Lower lobe of right lung (tissue), 2 donors: ENCODE measurements around the gene HUS1B. TPM values are rescaled to one million over a fixed set of nuclear protein-coding genes. Genes with fewer than 3 reads are reported as not detected.
A peak's percentile ranks its signal among the peaks of the same experiment; 100 is the strongest.

Experiments
- ATAC-seq, 2 donors: fragments of 200-7000 bp; cut with Tn5 transposase; one replicate each; pipeline ENCODE4 v1.9.1; 2020 to 2022; ENCODE audit warnings: mild to moderate bottlenecking in 2 of 2, moderate library complexity in 2 of 2
- DNase-seq: peaks from one replicate; pipeline ENCODE4 v3.0.0-alpha.2; 2020
- H3K27ac ChIP-seq: fragments of 200-600 bp; one replicate; pipeline ENCODE4 v1.8.0; 2022
- H3K27me3 ChIP-seq: fragments of 200-600 bp; one replicate; pipeline ENCODE4 v1.8.0; 2022; ENCODE audit warnings: low read depth
- H3K36me3 ChIP-seq: fragments of 200-600 bp; one replicate; pipeline ENCODE4 v1.8.0; 2022; ENCODE audit warnings: mild to moderate bottlenecking
- H3K4me1 ChIP-seq: fragments of 200-600 bp; one replicate; pipeline ENCODE4 v1.8.0; 2022
- H3K4me3 ChIP-seq: fragments of 200-600 bp; one replicate; pipeline ENCODE4 v1.8.0; 2022; ENCODE audit warnings: mild to moderate bottlenecking
- H3K9me3 ChIP-seq: fragments of 200-600 bp; one replicate; pipeline ENCODE4 v1.8.0; 2022
- intact Hi-C: fragments of 100-400 bp; cut with DNase I; formaldehyde crosslinking; loops from one replicate; pipeline ENCODE4 v1.11.0; 2022
- total RNA-seq: library from RNA; stranded (reverse); fragmentation: NEBNext Ultra II Directional; extraction: Animal tissue kit (Norgen Biotek cat#: 25700); gene quantifications from one replicate; pipeline ENCODE4 v1.2.1, GENCODE V29; 2021
- TF ChIP-seq, protein P1 (sequence below): fragments of 200-600 bp; IDR thresholded peaks from one replicate; pipeline ENCODE4 v1.8.0; 2022; ENCODE audit warnings: antibody characterized with exemption, mild to moderate bottlenecking
- donor health status: DM: no; HTN: yes; CAD: no; lungs with severe emphysema.

Gene HUS1B
- total RNA-seq, 1 donor from 2014 or later = 1.1 TPM

DNA sequence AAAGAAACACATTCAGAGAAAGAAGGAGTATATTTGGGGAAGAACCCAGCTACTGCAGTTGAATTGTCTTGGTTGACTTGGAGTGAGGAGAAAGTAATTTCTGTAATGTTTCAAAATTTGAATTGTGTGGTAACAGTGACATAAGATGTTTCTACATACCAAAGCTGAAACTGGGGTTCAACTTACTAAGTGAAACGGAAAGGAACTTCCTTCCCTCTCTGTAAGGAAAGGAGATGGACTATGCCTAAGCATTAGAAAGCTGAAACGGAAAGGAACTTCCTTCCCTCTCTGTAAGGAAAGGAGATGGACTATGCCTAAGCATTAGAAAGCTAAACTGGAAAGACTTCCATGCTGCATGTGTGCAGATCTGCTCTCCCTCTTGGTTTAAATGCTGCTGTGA is 46.0 kb downstream of the HUS1B start:
- TF ChIP-seq, protein P1, sequence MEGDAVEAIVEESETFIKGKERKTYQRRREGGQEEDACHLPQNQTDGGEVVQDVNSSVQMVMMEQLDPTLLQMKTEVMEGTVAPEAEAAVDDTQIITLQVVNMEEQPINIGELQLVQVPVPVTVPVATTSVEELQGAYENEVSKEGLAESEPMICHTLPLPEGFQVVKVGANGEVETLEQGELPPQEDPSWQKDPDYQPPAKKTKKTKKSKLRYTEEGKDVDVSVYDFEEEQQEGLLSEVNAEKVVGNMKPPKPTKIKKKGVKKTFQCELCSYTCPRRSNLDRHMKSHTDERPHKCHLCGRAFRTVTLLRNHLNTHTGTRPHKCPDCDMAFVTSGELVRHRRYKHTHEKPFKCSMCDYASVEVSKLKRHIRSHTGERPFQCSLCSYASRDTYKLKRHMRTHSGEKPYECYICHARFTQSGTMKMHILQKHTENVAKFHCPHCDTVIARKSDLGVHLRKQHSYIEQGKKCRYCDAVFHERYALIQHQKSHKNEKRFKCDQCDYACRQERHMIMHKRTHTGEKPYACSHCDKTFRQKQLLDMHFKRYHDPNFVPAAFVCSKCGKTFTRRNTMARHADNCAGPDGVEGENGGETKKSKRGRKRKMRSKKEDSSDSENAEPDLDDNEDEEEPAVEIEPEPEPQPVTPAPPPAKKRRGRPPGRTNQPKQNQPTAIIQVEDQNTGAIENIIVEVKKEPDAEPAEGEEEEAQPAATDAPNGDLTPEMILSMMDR = no peak
- peaks cover 53% of the 10 kb centered on the region for H3K36me3 ChIP-seq
- H3K27me3 ChIP-seq = no peaks in the 10 kb centered on the region
- H3K9me3 ChIP-seq = no peaks in the 10 kb centered on the region
- H3K4me1 ChIP-seq = peaks cover 6% of the 10 kb centered on the region
- no peak for DNase-seq
- no peak overlapping the region for H3K4me3 ChIP-seq
- ATAC-seq = peak in 1 of 2 donors; percentile 66
- intact Hi-C loops = no loop called here
- no peak overlapping the region for H3K27ac ChIP-seq

DNA sequence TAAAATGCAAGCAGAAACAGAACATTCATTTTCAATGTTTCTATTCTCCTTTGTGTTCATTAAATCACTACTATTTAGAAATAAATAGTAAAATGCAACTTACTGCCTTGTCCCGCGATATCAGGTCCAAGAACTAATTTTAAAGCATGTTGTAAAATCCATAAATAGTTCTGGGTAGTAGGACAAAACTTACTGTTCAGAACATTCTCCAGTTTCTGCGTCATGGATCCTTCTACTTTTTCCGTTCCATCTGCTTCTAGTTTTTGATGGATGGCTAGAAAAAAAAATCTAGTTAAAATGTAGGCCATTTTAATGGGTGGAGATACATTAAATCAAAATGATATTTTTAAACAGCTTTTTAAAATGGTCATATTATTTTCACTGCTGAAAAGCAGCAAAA is 47.0 kb downstream of the HUS1B start:
- peaks cover 46% of the 10 kb centered on the region for H3K36me3 ChIP-seq
- no peak overlapping the region for H3K4me3 ChIP-seq
- TF ChIP-seq, protein P1 = no peak
- ATAC-seq = no peak
- H3K9me3 ChIP-seq = no peaks in the 10 kb centered on the region
- H3K27ac ChIP-seq = no peak overlapping the region
- intact Hi-C loops = no loop called here
- H3K27me3 ChIP-seq = no peaks in the 10 kb centered on the region
- H3K4me1 ChIP-seq = peaks cover 6% of the 10 kb centered on the region
- no peak for DNase-seq

DNA sequence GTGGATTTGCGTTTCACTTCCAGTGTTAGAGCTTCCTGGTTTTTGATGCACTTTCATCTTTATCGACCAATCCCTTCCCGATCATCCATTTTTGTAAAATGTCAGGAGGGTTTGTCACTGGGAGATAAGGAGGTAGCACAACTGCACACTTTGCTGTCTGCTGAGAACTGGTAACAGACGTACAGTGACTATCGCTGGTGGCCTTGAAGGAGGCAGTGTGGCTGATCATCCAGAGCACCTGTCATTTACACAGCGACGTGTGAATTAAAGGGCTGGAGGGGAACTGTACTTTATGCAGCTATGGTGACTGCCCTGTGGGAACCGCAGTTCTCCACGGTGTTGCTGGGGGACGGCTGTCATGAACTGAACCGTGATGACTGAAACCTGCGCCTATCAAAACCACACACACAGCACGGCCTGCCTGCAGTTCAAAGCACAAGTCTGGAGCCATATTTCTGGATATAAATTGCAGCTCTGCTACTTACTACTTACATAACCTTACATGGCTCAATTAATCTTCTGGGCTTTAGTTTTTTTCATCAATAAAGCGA is 50.0 kb downstream of the HUS1B start:
- DNase-seq (no peak), ATAC-seq (no peak)
- Histone ChIP-seq H3K36me3 (peaks cover 47% of the 10 kb centered on the region), H3K9me3 (no peaks in the 10 kb centered on the region), H3K4me1 (peaks cover 6% of the 10 kb centered on the region), H3K27me3 (no peaks in the 10 kb centered on the region), H3K27ac (no peak overlapping the region), H3K4me3 (no peak overlapping the region)
- TF ChIP-seq, protein P1 = no peak
- intact Hi-C loops = no loop called here

Other genes starting within 250 kb of the HUS1B start
- gene EXOC2, start 36.0 kb upstream of the HUS1B start, total RNA-seq = 28.5 TPM